ENCODE measurements around the gene CABCOCO1.
A peak's percentile ranks its signal among the peaks of the same experiment; 100 is the strongest.

CABCOCO1 gene

GRCh38 chr10:61744469-61744868 lies 81.7 kb downstream of the CABCOCO1 start:
- TF ChIP-seq CTCF (IDR thresholded peaks at IDR 0.05), result peak; percentile 54; the same call in 1 of the 2 replicates

- no peak for TF ChIP-seq CTCF (IDR thresholded peaks at IDR 0.05)
Observed at GRCh38 chr10:61746377-61746776, 83.6 kb downstream of the CABCOCO1 start.

GRCh38 chr10:61747307-61747706 lies 84.6 kb downstream of the CABCOCO1 start:
- TF ChIP-seq CTCF (IDR thresholded peaks at IDR 0.05), result no peak

GRCh38 chr10:61749291-61749690 lies 86.6 kb downstream of the CABCOCO1 start:
- TF ChIP-seq CTCF (IDR thresholded peaks at IDR 0.05), result no peak

- peak; percentile 65 for TF ChIP-seq CTCF (IDR thresholded peaks at IDR 0.05)
Observed at GRCh38 chr10:61750943-61751471, 88.3 kb downstream of the CABCOCO1 start.

- TF ChIP-seq CTCF (IDR thresholded peaks at IDR 0.05), result no peak
Observed at GRCh38 chr10:61751599-61751998, 88.9 kb downstream of the CABCOCO1 start.

- TF ChIP-seq CTCF (IDR thresholded peaks at IDR 0.05), result no peak
Observed at GRCh38 chr10:61752111-61753011, 89.6 kb downstream of the CABCOCO1 start.
